Frontal cortex (tissue), 4 donors: ENCODE measurements around the gene SERF2. TPM values are rescaled to one million over a fixed set of nuclear protein-coding genes. Genes with fewer than 3 reads are reported as not detected.
"Not testable (repeated sequence)": the region's sequence is repeated elsewhere in the genome, so short reads cannot be mapped to it uniquely, and the experiment has no call there.

ENCODE experiments used
- DNase-seq, 2 donors: peaks; one replicate each; pipeline ENCODE4 v3.0.0; 2012; ENCODE audit warnings: low spot score in 2 of 2
- FAIRE-seq: peaks from 2 replicates; lab custom pipeline; 2012; peaks lifted over from hg19 to GRCh38; lab: Jason Lieb, UNC
- small RNA-seq: library from RNA; depleted of rRNA; stranded (forward); fragments of <200 nt; gene quantifications from one replicate; pipeline ENCODE3, GENCODE V24; 2014
- total RNA-seq: library from RNA; depleted of rRNA; stranded (reverse); fragments of >200 nt; gene quantifications from one replicate; pipeline ENCODE4 v1.2.3, GENCODE V29; 2014
- donor health status: control.
- donor health status: control.
- donor health status: control.

The SERF2 gene
- total RNA-seq, 1 donor from 2014 or later, result 53.0 TPM

DNA sequence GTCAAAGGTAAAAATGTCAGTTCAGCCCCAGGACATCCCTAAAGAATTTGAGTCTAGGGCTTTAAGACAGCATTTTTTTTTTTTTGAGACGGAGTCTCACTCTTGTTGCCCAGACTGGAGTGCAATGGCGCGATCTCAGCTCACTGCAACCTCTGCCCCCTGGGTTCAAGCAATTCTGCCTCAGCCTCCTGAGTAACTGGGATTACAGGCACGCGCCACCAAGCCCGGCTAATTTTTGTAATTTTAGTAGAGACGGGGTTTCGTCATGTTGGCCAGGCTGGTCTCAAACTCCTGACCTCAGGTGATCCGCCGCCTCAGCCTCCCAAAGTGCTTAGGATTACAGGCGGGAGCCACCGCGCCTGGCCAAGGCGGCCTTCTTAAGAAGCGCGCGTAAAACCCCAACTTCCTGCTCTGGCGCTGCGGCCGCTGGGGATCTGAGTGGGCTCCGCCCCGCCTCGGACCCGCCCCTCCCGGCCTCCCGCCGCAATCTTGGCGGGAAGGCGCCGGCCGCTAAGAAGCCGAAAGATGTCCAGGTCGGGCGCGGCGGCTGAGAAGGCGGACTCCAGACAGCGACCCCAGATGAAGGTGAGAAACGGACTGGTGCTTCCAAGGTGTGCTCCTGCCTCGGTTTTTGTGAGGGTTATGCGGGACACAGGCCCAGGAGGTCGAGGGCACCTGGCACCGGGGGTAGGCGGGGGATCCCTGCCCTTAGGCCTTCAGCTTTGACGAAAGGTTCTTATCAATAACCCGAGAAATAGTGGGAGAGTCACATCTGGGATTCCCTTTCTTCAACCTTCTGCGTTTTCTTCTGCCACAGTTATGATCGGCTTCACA lies 34.6 kb downstream of the SERF2 start, which contains the start of gene WDR76:
Gene WDR76 (plus strand): TSS at position 495 of the 834 bp plus-strand sequence. CDS start 31 bp downstream, at position 526.
- peak; percentile 15 to 67 for DNase-seq
- FAIRE-seq, result no peak

DNA sequence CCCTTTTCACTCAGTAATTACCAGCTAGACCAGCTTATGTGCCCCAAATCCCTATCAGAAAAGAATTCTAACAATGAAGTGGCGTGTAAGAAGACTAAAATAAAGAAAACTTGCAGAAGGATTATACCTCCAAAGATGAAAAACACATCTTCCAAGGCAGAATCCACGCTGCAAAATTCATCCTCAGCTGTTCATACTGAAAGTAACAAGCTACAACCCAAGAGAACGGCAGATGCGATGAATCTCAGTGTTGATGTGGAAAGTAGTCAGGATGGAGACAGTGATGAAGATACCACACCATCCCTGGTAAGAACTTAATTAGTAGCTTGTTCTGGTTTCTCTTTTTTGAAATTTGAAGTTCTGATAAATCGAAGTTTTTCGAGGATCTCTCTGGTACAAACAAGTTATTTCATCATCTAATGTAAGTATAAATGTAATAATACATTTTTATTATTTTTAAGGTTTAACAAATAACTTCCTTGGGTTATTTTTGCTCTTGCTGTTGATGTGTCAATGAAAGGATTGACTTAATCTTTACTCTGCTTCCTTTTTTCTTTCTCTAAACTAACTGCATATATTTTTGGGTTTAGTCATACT lies 36.0 kb downstream of the SERF2 start:
- no peak for DNase-seq
- no peak for FAIRE-seq

DNA sequence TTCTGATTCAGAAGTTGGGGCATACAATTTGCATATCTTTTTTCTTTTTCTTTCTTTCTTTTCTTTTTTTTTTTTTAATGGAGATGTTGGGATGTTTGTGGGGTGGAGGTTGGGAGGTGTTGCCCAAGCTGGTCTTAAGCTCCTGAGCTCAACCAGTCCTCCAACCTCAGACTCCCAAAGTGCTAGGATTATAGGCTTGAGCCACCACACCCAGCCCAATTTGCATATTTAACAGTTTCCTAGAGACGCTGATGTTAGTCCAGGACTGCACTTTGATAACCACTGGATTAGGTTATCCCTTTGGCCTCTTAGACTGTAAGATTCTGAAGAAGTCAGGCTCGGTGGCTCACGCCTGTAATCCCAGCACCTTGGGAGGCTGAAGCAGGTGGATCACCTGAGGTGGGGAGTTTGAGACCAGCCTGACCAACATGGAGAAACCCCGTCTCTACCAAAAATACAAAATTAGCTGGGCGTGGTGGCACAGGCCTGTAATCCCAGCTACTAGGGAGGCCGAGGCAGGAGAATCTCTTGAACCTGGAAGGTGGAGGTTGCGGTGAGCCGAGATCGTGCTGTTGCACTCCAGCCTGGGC lies 37.9 kb downstream of the SERF2 start:
- DNase-seq, FAIRE-seq: not testable (repeated sequence)

DNA sequence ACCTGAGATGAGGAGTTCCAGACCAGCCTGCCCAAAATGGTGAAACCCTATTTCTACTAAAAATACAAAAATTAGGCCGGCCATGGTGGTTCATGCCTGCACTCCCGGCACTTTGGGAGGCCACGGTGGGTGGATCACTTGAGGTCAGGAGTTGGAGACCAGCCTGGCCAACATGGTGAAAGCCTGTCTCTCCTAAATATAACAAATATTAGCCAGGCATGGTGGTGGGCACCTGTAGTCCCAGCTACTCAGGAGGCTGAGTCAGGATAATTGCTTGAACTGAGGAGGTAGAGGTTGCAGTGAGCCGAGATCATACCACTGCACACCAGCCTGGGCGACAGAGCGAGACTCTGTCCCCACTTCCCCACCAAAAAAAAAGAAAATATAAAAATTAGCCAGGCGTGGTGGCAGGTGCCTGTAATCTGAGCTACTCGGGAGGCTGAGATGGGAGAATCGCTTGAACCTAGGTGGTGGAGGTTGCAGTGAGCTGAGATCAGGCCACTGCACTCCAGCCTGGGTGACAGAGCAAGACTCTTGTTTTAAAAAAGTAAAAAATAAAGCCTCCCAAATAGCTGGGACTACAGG lies 38.7 kb downstream of the SERF2 start:
- not testable (repeated sequence) for FAIRE-seq, DNase-seq

DNA sequence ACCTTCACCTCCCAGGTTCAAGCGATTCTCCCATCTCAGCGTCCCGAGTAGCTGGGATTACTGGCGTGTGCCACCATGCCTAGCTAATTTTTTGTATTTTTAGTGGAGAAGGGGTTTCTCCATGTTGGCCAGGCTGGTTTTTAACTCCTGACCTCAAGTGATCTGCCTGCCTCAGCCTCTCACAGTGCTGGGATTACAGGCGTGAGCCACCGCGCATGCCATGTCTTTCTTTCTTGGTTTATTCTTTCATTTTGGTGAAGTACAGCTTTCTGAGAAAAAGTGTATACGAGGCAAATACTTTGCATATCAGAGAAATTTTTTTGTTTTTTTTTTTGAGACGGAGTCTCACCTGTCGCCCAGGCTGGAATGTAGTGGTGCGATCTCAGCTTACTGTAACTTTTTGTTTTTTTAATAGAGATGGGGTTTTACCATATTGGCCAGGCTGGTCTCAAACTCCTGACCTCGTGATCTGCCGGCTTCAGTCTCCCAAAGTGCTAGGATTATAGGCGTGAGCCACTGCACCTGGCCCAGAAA lies 39.5 kb downstream of the SERF2 start:
- not testable (repeated sequence) for FAIRE-seq, DNase-seq

DNA sequence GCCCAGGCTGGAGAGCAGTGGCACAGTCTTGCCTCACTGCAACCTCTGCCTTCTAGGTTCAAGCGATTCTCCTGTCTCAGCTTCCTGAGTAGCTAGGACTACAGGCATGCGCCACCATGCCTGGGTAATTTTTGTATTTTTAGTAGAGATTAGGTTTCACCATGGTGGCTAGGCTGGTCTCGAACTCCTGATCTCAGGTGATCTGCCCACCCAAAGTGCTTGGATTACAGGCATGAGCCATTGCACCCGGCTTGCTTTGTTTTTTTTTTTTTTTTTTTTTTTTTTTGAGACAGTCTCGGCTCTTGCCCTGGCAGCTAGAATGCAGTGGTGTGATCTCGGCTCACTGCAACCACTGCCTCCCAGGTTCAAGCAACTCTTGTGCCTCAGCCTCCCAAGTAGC lies 40.4 kb downstream of the SERF2 start:
- not testable (repeated sequence) for FAIRE-seq, DNase-seq

DNA sequence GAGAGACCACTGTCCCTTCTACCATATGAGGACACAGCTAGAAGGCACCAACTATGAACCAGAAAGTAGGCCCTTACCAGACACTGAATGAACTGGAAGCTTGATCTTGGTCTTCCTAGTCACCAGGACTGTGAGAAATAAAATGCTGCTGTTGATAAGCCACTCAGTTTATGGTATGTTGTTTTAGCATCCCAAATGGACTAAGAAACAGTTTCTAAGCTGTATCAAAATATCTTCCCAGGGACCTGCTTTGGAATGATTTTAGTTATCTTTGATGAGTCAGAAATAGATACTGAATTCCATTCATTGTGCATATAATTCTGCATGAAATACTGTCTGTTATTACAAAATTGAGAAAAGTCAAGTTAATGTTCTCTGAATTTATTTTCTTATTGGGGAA lies 53.3 kb downstream of the SERF2 start:
- DNase-seq, result no peak
- no peak for FAIRE-seq

Small RNA genes within 50 kb of the gene (small RNA-seq; reads per million reads assigned to genes)
- not detected for gene MIR1282

Other genes starting within 250 kb of the SERF2 start
- gene PPIP5K1, start 202.1 kb upstream of the SERF2 start, total RNA-seq, result 21.6 TPM
- gene CKMT1B, start 198.3 kb upstream of the SERF2 start, total RNA-seq, result 7.7 TPM
- under 0.01 TPM for gene STRC, start 173.5 kb upstream of the SERF2 start, total RNA-seq
- gene CATSPER2, start 143.5 kb upstream of the SERF2 start, total RNA-seq, result 5.3 TPM
- 6.5 TPM for gene CKMT1A, start 98.5 kb upstream of the SERF2 start, total RNA-seq
- 34.2 TPM for gene PDIA3, start 45.9 kb upstream of the SERF2 start, total RNA-seq
- gene ELL3, start 15.4 kb upstream of the SERF2 start, total RNA-seq, result 1.2 TPM
- gene SERINC4, start 7.9 kb downstream of the SERF2 start, total RNA-seq, result 0.41 TPM
- 5.7 TPM for gene HYPK, start 8.3 kb downstream of the SERF2 start, total RNA-seq
- 27.3 TPM for gene MFAP1, start 32.4 kb downstream of the SERF2 start, total RNA-seq
- 16.7 TPM for gene WDR76, start 34.7 kb downstream of the SERF2 start, total RNA-seq